ENCODE measurements around the gene AMOT. TPM values are rescaled to one million over a fixed set of nuclear protein-coding genes. Genes with fewer than 3 reads are reported as not detected.

The AMOT gene
- total and polyA plus RNA-seq, 2 experiments from 2014 or later = 2.1 to 5.4 TPM

- TF ChIP-seq ETS1 (IDR thresholded peaks at IDR 0.05) (no peak), CREB1 (CRISPR knock-in tag; IDR thresholded peaks at IDR 0.05; ENCODE audit: low read depth) (no peak), JUNB (IDR thresholded peaks at IDR 0.05; ENCODE audit: unreplicated experiment) (no peak), STAT1 (IDR thresholded peaks at IDR 0.05; ENCODE audit: unreplicated experiment) (no peak)
Observed at GRCh38 chrX:112802541-112802940, 38.1 kb downstream of the AMOT start (continued).

DNA sequence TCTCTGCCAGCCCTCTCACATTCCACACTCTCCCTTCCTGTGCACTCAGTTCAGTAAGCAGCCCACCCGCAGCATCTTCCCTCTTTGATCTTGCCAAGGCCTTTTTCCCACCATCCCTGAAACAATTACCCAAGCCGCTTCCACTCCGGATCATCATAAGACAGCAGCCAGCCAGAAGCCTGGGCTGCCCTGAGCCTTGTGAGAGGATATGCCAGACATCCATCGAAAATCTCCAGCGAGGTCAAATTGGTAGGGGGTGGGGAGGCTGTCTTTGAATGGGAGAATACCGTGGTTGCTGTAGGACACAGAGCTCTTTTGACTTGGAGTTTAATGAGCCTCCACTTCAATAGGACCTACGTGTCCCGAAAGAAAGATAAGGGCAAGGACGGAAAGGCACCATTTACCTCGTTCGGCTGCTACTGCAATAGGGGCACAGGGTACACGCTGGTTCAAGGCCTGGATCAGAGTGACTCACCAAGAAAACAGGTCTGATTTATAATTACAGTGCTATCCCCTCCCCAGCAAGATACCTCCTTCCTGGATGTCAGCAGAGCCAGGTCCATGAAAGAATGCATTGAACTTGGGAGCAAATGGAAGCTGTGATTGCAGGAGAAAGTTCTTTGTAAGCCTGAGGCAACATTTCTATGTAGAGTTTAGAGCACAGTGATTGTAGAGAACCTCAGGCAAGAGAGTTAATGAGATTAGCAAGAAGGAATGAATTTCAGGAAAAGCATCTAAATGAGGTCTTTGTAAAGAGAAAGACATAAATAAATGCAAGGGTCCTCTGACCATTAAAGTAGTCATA lies 39.5 kb downstream of the AMOT start:
- H3K27ac Mint-ChIP-seq = no peak overlapping the region
- Histone ChIP-seq H3K4me3 (no peak overlapping the region), H3K36me3 (ENCODE audit: insufficient read depth) (no peaks in the 10 kb centered on the region), H3K4me1 (ENCODE audit: insufficient read depth) (no peaks in the 10 kb centered on the region), H3K27me3 (ENCODE audit: insufficient read depth) (no peaks in the 10 kb centered on the region), H3K4me2 (no peak overlapping the region), H4K20me1 (replicated peaks; ENCODE audit: insufficient read depth) (no peaks in the 10 kb centered on the region), H3K79me2 (replicated peaks; ENCODE audit: insufficient read depth) (no peaks in the 10 kb centered on the region), H2AFZ (no peak overlapping the region), H3K9me2 (ENCODE audit: insufficient read depth) (no peaks in the 10 kb centered on the region), H3F3A (replicated peaks; ENCODE audit: low read depth) (no peaks in the 10 kb centered on the region), H3K27ac (ENCODE audit: low read depth) (no peak overlapping the region)
- ATAC-seq (no peak), DNase-seq (ENCODE audit: low spot score) (no peak)
- no peak overlapping the region for H3K4me3 Mint-ChIP-seq
- H3K27me3 Mint-ChIP-seq (ENCODE audit: insufficient read depth, low read depth, poor library complexity) = peaks cover 2% of the 10 kb centered on the region
- H3K4me1 Mint-ChIP-seq = no peaks in the 10 kb centered on the region; the same call in 2 of the 3 replicates
- no peaks in the 10 kb centered on the region; the same call in 2 of the 3 replicates for H3K36me3 Mint-ChIP-seq (ENCODE audit: low read depth)
- no peaks in the 10 kb centered on the region for H3K9me3 Mint-ChIP-seq
- TF ChIP-seq STAT1 (IDR thresholded peaks at IDR 0.05; ENCODE audit: unreplicated experiment) = no peak
- TF ChIP-seq JUNB (IDR thresholded peaks at IDR 0.05; ENCODE audit: unreplicated experiment) = no peak
- TF ChIP-seq CTCF (conservative IDR thresholded peaks at IDR 0.05; ENCODE audit: low read depth in 2 of 2) = no peak
- TF ChIP-seq ETS1 (IDR thresholded peaks at IDR 0.05) = no peak
- TF ChIP-seq ZNF331 (CRISPR knock-in tag; IDR thresholded peaks at IDR 0.05; ENCODE audit: low read depth) = no peak
- no peak for TF ChIP-seq EZH2 (IDR thresholded peaks at IDR 0.05; ENCODE audit: low read depth, unreplicated experiment)
- no peak for TF ChIP-seq REST (IDR thresholded peaks at IDR 0.05; ENCODE audit: unreplicated experiment)
- no peak for TF ChIP-seq POLR2AphosphoS5 (IDR thresholded peaks at IDR 0.05; ENCODE audit: low read depth)
- no peak for TF ChIP-seq NANOG (IDR thresholded peaks at IDR 0.05; ENCODE audit: borderline replicate concordance)

Measured in GM23338 (cell line).